OCI-LY3 (cell line): ENCODE results near the gene LGALS7B.

Experiments
- H2AFZ ChIP-seq: fragments of 200-600, 300-600 bp; shearing (Covaris generic); 2 replicates; pipeline ENCODE4 v1.6.0; 2014; ENCODE audit warnings: antibody characterized with exemption, low read depth, low read length
- H3K27ac ChIP-seq: fragments of 200-600, 300-600 bp; sonication (generic); 2 replicates; pipeline ENCODE4 v1.5.1; 2014; ENCODE audit warnings: mild to moderate bottlenecking, low read length, moderate library complexity, mixed read lengths
- H3K27me3 ChIP-seq: fragments of 200-600, 300-600 bp; sonication (generic); 2 replicates; pipeline ENCODE4 v1.6.1; 2014; ENCODE audit warnings: low read depth, low read length, mixed read lengths
- H3K36me3 ChIP-seq: fragments of 200-600, 300-600 bp; sonication (generic); replicated peaks from 2 replicates; pipeline ENCODE3; 2014; ENCODE audit warnings: low read depth, low read length, mixed read lengths
- H3K4me1 ChIP-seq: fragments of 300-600, 200-600 bp; sonication (generic); 2 replicates; pipeline ENCODE4 v1.6.1; 2014; ENCODE audit warnings: low read length, mixed read lengths
- H3K4me2 ChIP-seq: fragments of 200-600, 300-600 bp; sonication (generic); 2 replicates; pipeline ENCODE4 v1.6.1; 2014; ENCODE audit warnings: low read length, mixed read lengths
- H3K4me3 ChIP-seq: fragments of 300-600, 200-600 bp; sonication (generic); 2 replicates; pipeline ENCODE4 v1.5.1; 2014; ENCODE audit warnings: antibody characterized with exemption, mild to moderate bottlenecking, low read length, moderate library complexity
- H3K79me2 ChIP-seq: fragments of 300-600, 200-600 bp; shearing (Covaris generic); 2 replicates; pipeline ENCODE4 v1.6.1; 2014; ENCODE audit warnings: mild to moderate bottlenecking, low read length, mixed read lengths
- H3K9ac ChIP-seq: fragments of 300-600, 200-600 bp; shearing (Covaris generic); 2 replicates; pipeline ENCODE4 v1.6.0; 2014; ENCODE audit warnings: mild to moderate bottlenecking, low read length, moderate library complexity
- H3K9me3 ChIP-seq: fragments of 200-600, 300-600 bp; shearing (Covaris generic); 2 replicates; pipeline ENCODE4 v1.6.1; 2014; ENCODE audit warnings: low read length, mixed read lengths; ENCODE audit not compliant: insufficient read depth
- H4K20me1 ChIP-seq: fragments of 200-600, 300-600 bp; sonication (generic); 2 replicates; pipeline ENCODE4 v1.6.1; 2016; ENCODE audit warnings: low read length, mixed read lengths; ENCODE audit not compliant: insufficient read depth
- CTCF ChIP-seq: fragments of 200-600, 300-600 bp; sonication (generic); IDR thresholded peaks from 2 replicates; pipeline ENCODE4 v1.5.1; 2014; ENCODE audit warnings: antibody characterized with exemption, low read length, low read depth
- EZH2phosphoT487 ChIP-seq: fragments of 200-600 bp; shearing (Covaris generic); IDR thresholded peaks from 2 replicates; pipeline ENCODE4 v1.6.1; 2018; ENCODE audit warnings: antibody characterized with exemption, mixed run types, low read depth

Gene LGALS7B

GRCh38 chr19:38836983-38837626 is 48.1 kb downstream of the LGALS7B start:
- TF ChIP-seq EZH2phosphoT487 (no peak), CTCF (no peak)
- Histone ChIP-seq H3K79me2 (peaks cover 14% of the 10 kb centered on the region), H3K4me2 (no peak overlapping the region), H3K9ac (no peak overlapping the region), H3K27ac (no peak overlapping the region), H3K9me3 (no peaks in the 10 kb centered on the region), H3K4me1 (peaks cover 4% of the 10 kb centered on the region; the same call in 1 of the 2 replicates), H4K20me1 (peaks cover 34% of the 10 kb centered on the region), H2AFZ (no peak overlapping the region), H3K27me3 (no peaks in the 10 kb centered on the region), H3K36me3 (peaks cover 62% of the 10 kb centered on the region), H3K4me3 (no peak overlapping the region)

- H2AFZ ChIP-seq, result no peak overlapping the region
- H3K9me3 ChIP-seq, result no peaks in the 10 kb centered on the region
- no peak overlapping the region for H3K4me3 ChIP-seq
- H3K36me3 ChIP-seq, result peaks cover 68% of the 10 kb centered on the region
- H3K27me3 ChIP-seq, result no peaks in the 10 kb centered on the region
- peaks cover 20% of the 10 kb centered on the region for H3K79me2 ChIP-seq
- H4K20me1 ChIP-seq, result peaks cover 40% of the 10 kb centered on the region
- no peak overlapping the region for H3K4me2 ChIP-seq
- no peak overlapping the region for H3K27ac ChIP-seq
- H3K9ac ChIP-seq, result no peak overlapping the region
- no peaks in the 10 kb centered on the region for H3K4me1 ChIP-seq
- TF ChIP-seq CTCF (no peak), EZH2phosphoT487 (no peak)
Observed at GRCh38 chr19:38837656-38838121, 48.7 kb downstream of the LGALS7B start.

GRCh38 chr19:38838208-38838985 is 49.4 kb downstream of the LGALS7B start:
- Histone ChIP-seq H2AFZ (no peak overlapping the region), H3K36me3 (peaks cover 75% of the 10 kb centered on the region), H3K4me2 (no peak overlapping the region), H3K4me1 (no peaks in the 10 kb centered on the region), H4K20me1 (peaks cover 47% of the 10 kb centered on the region), H3K27ac (no peak overlapping the region), H3K27me3 (no peaks in the 10 kb centered on the region), H3K4me3 (no peak overlapping the region), H3K9me3 (no peaks in the 10 kb centered on the region), H3K9ac (no peak overlapping the region), H3K79me2 (peaks cover 27% of the 10 kb centered on the region)
- TF ChIP-seq EZH2phosphoT487 (no peak), CTCF (no peak)

GRCh38 chr19:38838986-38839761 is 50.2 kb downstream of the LGALS7B start:
- Histone ChIP-seq H2AFZ (no peak overlapping the region), H3K4me3 (no peak overlapping the region), H3K27ac (no peak overlapping the region), H3K4me2 (no peak overlapping the region), H3K79me2 (peaks cover 35% of the 10 kb centered on the region), H3K9ac (no peak overlapping the region), H3K9me3 (no peaks in the 10 kb centered on the region), H3K27me3 (no peaks in the 10 kb centered on the region), H4K20me1 (peaks cover 54% of the 10 kb centered on the region), H3K36me3 (peaks cover 83% of the 10 kb centered on the region), H3K4me1 (no peaks in the 10 kb centered on the region)
- TF ChIP-seq EZH2phosphoT487, result no peak
- TF ChIP-seq CTCF, result no peak
